ENCODE measurements around the gene C1QTNF8. TPM values are rescaled to one million over a fixed set of nuclear protein-coding genes. Genes with fewer than 3 reads are reported as not detected.

C1QTNF8 gene
- total RNA-seq, 1 experiment from 2014 or later, result 0.39 TPM

GRCh38 chr16:1055557-1055924 is 40.5 kb downstream of the C1QTNF8 start:
- no peak overlapping the region for H3K27ac ChIP-seq (ENCODE audit: low read length)
- in situ Hi-C loops (cut with HindIII; ENCODE audit: low pct_unique_long_range_greater_than_20kb, low sequenced_read_pairs), result no loop called here
- H3K9me3 ChIP-seq (ENCODE audit: control insufficient read depth, insufficient read depth, low read depth, low read length), result no peaks in the 10 kb centered on the region
- ChIA-PET CTCF (interaction anchor here (0.5 kb wide), 1 partner anchor 47 kb away, joined by 3 read pairs; no protein-coding TSS in a partner anchor), POLR2A (no interaction called here)
- H3K4me1 ChIP-seq (ENCODE audit: control insufficient read depth, insufficient read depth, low read length), result no peaks in the 10 kb centered on the region
- H3K4me3 ChIP-seq (ENCODE audit: low read depth in 2 of 2, low read length in 2 of 2), result no peak overlapping the region
- H3K36me3 ChIP-seq (ENCODE audit: control insufficient read depth, insufficient read depth, low read length), result no peaks in the 10 kb centered on the region
- intact Hi-C loops (cut with micrococcal nuclease; ENCODE audit: unreplicated experiment), result no loop called here
- DNase-seq (ENCODE audit: low read depth, low spot score) (no peak), ATAC-seq (0 out of 2 replicates have a peak, but pooled peaks have one; percentile 3)
- H3K27me3 ChIP-seq (ENCODE audit: control insufficient read depth, insufficient read depth, low read length), result no peaks in the 10 kb centered on the region
- BruUV-seq (replicated peaks), result no TSS peak
- TF ChIP-seq SIN3A (IDR thresholded peaks at IDR 0.05; ENCODE audit: borderline replicate concordance, insufficient read depth, low read depth, low read length), result no peak
- TF ChIP-seq, protein P1, sequence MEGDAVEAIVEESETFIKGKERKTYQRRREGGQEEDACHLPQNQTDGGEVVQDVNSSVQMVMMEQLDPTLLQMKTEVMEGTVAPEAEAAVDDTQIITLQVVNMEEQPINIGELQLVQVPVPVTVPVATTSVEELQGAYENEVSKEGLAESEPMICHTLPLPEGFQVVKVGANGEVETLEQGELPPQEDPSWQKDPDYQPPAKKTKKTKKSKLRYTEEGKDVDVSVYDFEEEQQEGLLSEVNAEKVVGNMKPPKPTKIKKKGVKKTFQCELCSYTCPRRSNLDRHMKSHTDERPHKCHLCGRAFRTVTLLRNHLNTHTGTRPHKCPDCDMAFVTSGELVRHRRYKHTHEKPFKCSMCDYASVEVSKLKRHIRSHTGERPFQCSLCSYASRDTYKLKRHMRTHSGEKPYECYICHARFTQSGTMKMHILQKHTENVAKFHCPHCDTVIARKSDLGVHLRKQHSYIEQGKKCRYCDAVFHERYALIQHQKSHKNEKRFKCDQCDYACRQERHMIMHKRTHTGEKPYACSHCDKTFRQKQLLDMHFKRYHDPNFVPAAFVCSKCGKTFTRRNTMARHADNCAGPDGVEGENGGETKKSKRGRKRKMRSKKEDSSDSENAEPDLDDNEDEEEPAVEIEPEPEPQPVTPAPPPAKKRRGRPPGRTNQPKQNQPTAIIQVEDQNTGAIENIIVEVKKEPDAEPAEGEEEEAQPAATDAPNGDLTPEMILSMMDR (IDR thresholded peaks at IDR 0.05), result no peak
- TF ChIP-seq, protein P2, sequence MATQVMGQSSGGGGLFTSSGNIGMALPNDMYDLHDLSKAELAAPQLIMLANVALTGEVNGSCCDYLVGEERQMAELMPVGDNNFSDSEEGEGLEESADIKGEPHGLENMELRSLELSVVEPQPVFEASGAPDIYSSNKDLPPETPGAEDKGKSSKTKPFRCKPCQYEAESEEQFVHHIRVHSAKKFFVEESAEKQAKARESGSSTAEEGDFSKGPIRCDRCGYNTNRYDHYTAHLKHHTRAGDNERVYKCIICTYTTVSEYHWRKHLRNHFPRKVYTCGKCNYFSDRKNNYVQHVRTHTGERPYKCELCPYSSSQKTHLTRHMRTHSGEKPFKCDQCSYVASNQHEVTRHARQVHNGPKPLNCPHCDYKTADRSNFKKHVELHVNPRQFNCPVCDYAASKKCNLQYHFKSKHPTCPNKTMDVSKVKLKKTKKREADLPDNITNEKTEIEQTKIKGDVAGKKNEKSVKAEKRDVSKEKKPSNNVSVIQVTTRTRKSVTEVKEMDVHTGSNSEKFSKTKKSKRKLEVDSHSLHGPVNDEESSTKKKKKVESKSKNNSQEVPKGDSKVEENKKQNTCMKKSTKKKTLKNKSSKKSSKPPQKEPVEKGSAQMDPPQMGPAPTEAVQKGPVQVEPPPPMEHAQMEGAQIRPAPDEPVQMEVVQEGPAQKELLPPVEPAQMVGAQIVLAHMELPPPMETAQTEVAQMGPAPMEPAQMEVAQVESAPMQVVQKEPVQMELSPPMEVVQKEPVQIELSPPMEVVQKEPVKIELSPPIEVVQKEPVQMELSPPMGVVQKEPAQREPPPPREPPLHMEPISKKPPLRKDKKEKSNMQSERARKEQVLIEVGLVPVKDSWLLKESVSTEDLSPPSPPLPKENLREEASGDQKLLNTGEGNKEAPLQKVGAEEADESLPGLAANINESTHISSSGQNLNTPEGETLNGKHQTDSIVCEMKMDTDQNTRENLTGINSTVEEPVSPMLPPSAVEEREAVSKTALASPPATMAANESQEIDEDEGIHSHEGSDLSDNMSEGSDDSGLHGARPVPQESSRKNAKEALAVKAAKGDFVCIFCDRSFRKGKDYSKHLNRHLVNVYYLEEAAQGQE (IDR thresholded peaks at IDR 0.05; ENCODE audit: insufficient read depth in 1 of 2, low read depth in 2 of 2, low read length in 1 of 2), result no peak
- no peak for TF ChIP-seq TCF7L2 (IDR thresholded peaks at IDR 0.05; ENCODE audit: low read depth, low read length)
- no peak for TF ChIP-seq POLR2AphosphoS5 (IDR thresholded peaks at IDR 0.05; ENCODE audit: low read depth, low read length)

GRCh38 chr16:1054660-1055556 is 41.1 kb downstream of the C1QTNF8 start:
- no peaks in the 10 kb centered on the region for H3K9me3 ChIP-seq (ENCODE audit: control insufficient read depth, insufficient read depth, low read depth, low read length)
- POLR2A ChIA-PET, result no interaction called here
- H3K27ac ChIP-seq (ENCODE audit: low read length), result no peak overlapping the region
- H3K27me3 ChIP-seq (ENCODE audit: control insufficient read depth, insufficient read depth, low read length), result no peaks in the 10 kb centered on the region
- no peak overlapping the region for H3K4me3 ChIP-seq (ENCODE audit: low read depth in 2 of 2, low read length in 2 of 2)
- intact Hi-C loops (cut with micrococcal nuclease; ENCODE audit: unreplicated experiment) (loop anchor here (1.0 kb wide), 1 partner anchor 242 kb away; no protein-coding TSS in a partner anchor), in situ Hi-C loops (cut with HindIII; ENCODE audit: low pct_unique_long_range_greater_than_20kb, low sequenced_read_pairs) (no loop called here)
- H3K4me1 ChIP-seq (ENCODE audit: control insufficient read depth, insufficient read depth, low read length), result peaks cover under 1% of the 10 kb centered on the region; the same call in 1 of the 2 replicates
- DNase-seq (ENCODE audit: low read depth, low spot score) (no peak), ATAC-seq (peak; percentile 82)
- no TSS peak for BruUV-seq (replicated peaks)
- no peak for TF ChIP-seq SIN3A (IDR thresholded peaks at IDR 0.05; ENCODE audit: borderline replicate concordance, insufficient read depth, low read depth, low read length)
- TF ChIP-seq, protein P1 (IDR thresholded peaks at IDR 0.05), result peak; percentile 96
- H3K36me3 ChIP-seq (ENCODE audit: control insufficient read depth, insufficient read depth, low read length), result no peaks in the 10 kb centered on the region
- CTCF ChIA-PET, result interaction anchor here (0.5 to 0.6 kb wide), 2 partner anchors 48 to 554 kb away, joined by 3 read pairs; no protein-coding TSS in a partner anchor
